Colonic mucosa (tissue), 4 donors: ENCODE measurements around the gene COX11. TPM values are rescaled to one million over a fixed set of nuclear protein-coding genes. Genes with fewer than 3 reads are reported as not detected.

ENCODE experiments used
- DNase-seq: peaks from one replicate; pipeline ENCODE4 v3.0.0-alpha.2; 2020
- H3K27ac ChIP-seq: fragments of 200-600 bp; one replicate; pipeline ENCODE4 v1.8.0; 2021
- H3K27me3 ChIP-seq: fragments of 200-600 bp; one replicate; pipeline ENCODE4 v1.8.0; 2021
- H3K36me3 ChIP-seq: fragments of 200-600 bp; one replicate; pipeline ENCODE4 v1.8.0; 2021
- H3K4me1 ChIP-seq: fragments of 200-600 bp; one replicate; pipeline ENCODE4 v1.8.0; 2021; ENCODE audit warnings: mild to moderate bottlenecking
- H3K4me3 ChIP-seq: fragments of 200-600 bp; one replicate; pipeline ENCODE4 v1.8.0; 2021
- H3K9ac ChIP-seq, 2 donors: one replicate each; pipeline ENCODE4 v1.7.0; 2013; ENCODE audit warnings: control low read depth in 2 of 2, low read depth in 2 of 2, low read length in 2 of 2
- H3K9me3 ChIP-seq: fragments of 200-600 bp; one replicate; pipeline ENCODE4 v1.8.0; 2021
- intact Hi-C: fragments of 100-400 bp; cut with DNase I; formaldehyde crosslinking; loops from one replicate; pipeline ENCODE4 v1.14.1; 2022
- total RNA-seq, 2 donors: library from RNA; stranded (reverse); fragmentation: NEBNext Ultra II Directional in 1 of 2; extraction: Animal tissue kit (Norgen Biotek cat#: 25700) in 1 of 2; gene quantifications; one replicate each; pipeline ENCODE4 v1.2.1, GENCODE V29; 2021
- TF ChIP-seq, protein P1 (sequence below): fragments of 200-600 bp; IDR thresholded peaks from one replicate; pipeline ENCODE4 v1.8.0; 2022; ENCODE audit warnings: antibody characterized with exemption, mild to moderate bottlenecking
- donor health status: healthy.
- donor health status: DM: no; HTN: no; CAD: no.
- donor health status: DM: no; HTN: no; CAD: no.

COX11 gene
- total RNA-seq, 2 donors from 2014 or later, result 58.3 to 70.5 TPM

DNA sequence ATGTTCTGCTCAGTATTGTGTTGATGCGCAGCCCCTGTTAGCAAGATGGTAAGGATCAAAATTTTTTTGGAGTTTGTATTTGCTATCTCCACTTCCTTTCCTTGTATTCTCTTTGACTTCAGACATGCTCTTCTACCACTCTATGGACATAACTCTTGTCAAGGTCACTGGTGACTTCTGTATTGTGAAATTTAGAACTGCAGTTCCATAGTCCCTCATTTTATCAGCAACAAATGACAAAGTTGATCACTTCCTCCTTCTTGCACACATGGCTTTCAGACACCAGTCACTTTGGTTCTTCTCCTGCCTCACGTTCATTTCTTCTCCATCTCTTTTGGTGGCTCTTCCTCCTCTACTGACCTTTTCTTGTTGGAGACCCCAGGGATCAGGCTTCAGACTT lies 21.1 kb downstream of the COX11 start:
- TF ChIP-seq, protein P1, sequence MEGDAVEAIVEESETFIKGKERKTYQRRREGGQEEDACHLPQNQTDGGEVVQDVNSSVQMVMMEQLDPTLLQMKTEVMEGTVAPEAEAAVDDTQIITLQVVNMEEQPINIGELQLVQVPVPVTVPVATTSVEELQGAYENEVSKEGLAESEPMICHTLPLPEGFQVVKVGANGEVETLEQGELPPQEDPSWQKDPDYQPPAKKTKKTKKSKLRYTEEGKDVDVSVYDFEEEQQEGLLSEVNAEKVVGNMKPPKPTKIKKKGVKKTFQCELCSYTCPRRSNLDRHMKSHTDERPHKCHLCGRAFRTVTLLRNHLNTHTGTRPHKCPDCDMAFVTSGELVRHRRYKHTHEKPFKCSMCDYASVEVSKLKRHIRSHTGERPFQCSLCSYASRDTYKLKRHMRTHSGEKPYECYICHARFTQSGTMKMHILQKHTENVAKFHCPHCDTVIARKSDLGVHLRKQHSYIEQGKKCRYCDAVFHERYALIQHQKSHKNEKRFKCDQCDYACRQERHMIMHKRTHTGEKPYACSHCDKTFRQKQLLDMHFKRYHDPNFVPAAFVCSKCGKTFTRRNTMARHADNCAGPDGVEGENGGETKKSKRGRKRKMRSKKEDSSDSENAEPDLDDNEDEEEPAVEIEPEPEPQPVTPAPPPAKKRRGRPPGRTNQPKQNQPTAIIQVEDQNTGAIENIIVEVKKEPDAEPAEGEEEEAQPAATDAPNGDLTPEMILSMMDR, result no peak
- H3K27me3 ChIP-seq, result no peaks in the 10 kb centered on the region
- H3K9ac ChIP-seq, result no peak overlapping the region
- no peaks in the 10 kb centered on the region for H3K9me3 ChIP-seq
- DNase-seq, result no peak
- H3K27ac ChIP-seq, result no peak overlapping the region
- H3K36me3 ChIP-seq, result no peaks in the 10 kb centered on the region
- H3K4me1 ChIP-seq, result no peaks in the 10 kb centered on the region
- intact Hi-C loops, result no loop called here
- no peak overlapping the region for H3K4me3 ChIP-seq

DNA sequence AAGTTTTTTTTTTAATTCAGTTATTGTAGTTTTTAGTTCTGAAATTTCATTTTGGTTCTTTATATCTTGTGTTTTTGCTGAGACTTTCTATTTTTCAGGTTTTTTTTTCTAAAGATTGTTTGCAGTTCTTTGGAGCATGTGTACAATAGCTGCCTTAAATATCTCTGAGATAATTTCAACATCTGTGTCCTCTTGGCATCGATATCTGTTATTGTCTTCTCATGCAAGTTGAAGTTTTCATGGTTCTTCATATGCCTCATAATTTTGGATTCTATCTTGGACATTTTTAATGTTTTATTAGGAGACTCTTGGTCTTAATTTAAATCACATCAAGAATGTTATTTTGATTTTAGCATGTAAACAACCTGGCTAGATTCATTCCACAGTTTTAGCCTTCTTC lies 22.8 kb downstream of the COX11 start:
- no peaks in the 10 kb centered on the region for H3K9me3 ChIP-seq
- TF ChIP-seq, protein P1, result no peak

DNA sequence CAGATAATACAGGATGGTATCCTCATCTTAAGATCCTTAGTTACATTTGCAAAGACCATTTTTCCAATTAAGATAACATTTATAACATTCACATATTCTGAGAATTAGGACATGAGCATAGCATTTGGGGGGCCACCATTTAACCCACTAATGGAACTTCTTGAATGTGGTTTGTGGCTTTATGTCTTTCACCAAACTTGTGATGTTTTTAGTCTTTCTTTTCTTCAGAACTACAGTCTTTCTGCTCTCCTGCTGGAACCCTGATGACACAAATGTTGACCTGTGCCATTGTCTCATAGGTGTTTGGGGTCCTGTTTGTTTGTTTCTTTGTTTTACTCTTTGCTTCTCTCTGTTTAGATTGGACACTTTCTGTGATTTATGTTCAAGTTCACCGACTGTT lies 23.2 kb downstream of the COX11 start:
- intact Hi-C loops, result no loop called here
- TF ChIP-seq, protein P1, result no peak
- no peak for DNase-seq
- H3K4me3 ChIP-seq, result no peak overlapping the region
- no peaks in the 10 kb centered on the region for H3K9me3 ChIP-seq
- no peaks in the 10 kb centered on the region for H3K4me1 ChIP-seq
- H3K27ac ChIP-seq, result no peak overlapping the region
- no peaks in the 10 kb centered on the region for H3K27me3 ChIP-seq
- no peak overlapping the region for H3K9ac ChIP-seq
- H3K36me3 ChIP-seq, result no peaks in the 10 kb centered on the region

More for the DNA sequence above, 22.8 kb downstream of the COX11 start:
- H3K27ac ChIP-seq, result no peak overlapping the region
- DNase-seq, result no peak
- no peak overlapping the region for H3K4me3 ChIP-seq
- H3K36me3 ChIP-seq, result no peaks in the 10 kb centered on the region
- H3K9ac ChIP-seq, result no peak overlapping the region
- intact Hi-C loops, result no loop called here
- H3K4me1 ChIP-seq, result no peaks in the 10 kb centered on the region
- H3K27me3 ChIP-seq, result no peaks in the 10 kb centered on the region

DNA sequence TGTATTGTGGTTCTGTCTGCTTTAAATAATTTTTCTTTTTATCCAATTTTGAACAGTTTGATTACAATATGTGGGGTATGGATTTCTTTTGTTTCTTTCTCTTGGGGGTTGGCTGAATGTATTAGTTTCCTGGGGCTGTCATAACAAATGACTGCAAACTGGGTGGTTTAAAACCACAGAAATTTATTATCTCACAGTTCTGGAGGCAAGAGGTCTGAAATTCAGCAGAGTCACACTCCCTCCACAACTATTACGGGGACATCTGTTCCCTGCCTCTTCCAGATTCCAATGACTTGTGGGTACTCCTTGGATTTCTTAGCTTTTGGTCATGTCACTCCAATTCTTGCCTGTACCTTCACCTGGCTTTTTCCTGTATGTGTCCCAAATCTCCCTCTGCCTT lies 23.7 kb downstream of the COX11 start:
- DNase-seq, result no peak
- intact Hi-C loops, result no loop called here
- Histone ChIP-seq H3K27me3 (no peaks in the 10 kb centered on the region), H3K36me3 (no peaks in the 10 kb centered on the region), H3K27ac (no peak overlapping the region), H3K4me3 (no peak overlapping the region), H3K9ac (no peak overlapping the region), H3K9me3 (no peaks in the 10 kb centered on the region), H3K4me1 (no peaks in the 10 kb centered on the region)
- TF ChIP-seq, protein P1, result no peak

DNA sequence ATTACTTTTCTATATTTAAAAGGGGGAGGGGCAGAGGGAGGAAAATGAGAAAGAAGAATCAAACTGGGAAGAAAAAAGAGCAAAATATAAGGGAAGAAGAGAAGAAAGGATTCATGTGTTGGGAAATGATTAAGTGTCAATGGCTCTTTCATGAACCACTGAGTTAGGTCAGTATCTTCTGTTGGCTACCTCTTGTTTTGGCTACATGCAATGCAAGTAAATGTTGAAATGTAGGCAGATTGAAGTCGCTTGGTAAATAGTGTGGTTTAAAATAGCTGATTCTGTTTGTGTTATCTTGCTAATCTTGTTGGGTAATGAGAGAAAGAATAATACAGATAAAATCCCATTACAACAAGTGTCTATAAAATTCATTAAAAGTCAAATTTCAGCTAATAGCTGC lies 27.2 kb downstream of the COX11 start:
- TF ChIP-seq, protein P1, result no peak

DNA sequence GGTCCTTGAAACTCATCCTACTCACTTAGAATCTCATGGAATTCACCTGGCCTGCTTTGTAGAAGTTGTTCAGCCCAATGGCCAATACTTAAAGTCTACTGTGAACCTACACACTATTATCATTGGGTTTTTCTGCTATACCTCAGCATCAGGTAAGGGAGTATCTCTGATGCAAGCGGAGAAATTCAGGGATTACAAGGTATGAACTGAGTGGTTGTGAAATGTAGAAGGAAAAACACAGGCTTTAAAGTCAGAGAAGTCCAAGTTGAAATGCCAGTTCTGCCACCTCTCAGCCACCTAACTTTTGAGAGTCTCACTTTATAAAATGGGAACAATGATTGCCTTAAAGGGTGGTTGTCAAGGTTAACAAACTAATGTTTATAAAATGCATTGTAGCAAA lies 31.0 kb downstream of the COX11 start:
- Histone ChIP-seq H3K9me3 (no peaks in the 10 kb centered on the region), H3K27me3 (no peaks in the 10 kb centered on the region), H3K36me3 (no peaks in the 10 kb centered on the region), H3K27ac (no peak overlapping the region), H3K4me3 (no peak overlapping the region), H3K9ac (no peak overlapping the region), H3K4me1 (no peaks in the 10 kb centered on the region)
- TF ChIP-seq, protein P1, result no peak
- intact Hi-C loops, result no loop called here
- DNase-seq, result no peak

More for the DNA sequence above, 27.2 kb downstream of the COX11 start:
- no peak for DNase-seq
- H3K4me1 ChIP-seq, result no peaks in the 10 kb centered on the region
- H3K27ac ChIP-seq, result no peak overlapping the region
- no peak overlapping the region for H3K4me3 ChIP-seq
- no peaks in the 10 kb centered on the region for H3K9me3 ChIP-seq
- H3K9ac ChIP-seq, result no peak overlapping the region
- intact Hi-C loops, result no loop called here
- H3K27me3 ChIP-seq, result no peaks in the 10 kb centered on the region
- H3K36me3 ChIP-seq, result no peaks in the 10 kb centered on the region
